Neural progenitor cell (in vitro differentiated cells): ENCODE results near the gene GLRX3.

Experiments used
- EZH2 ChIP-seq: fragments of 200-600 bp; sonication (generic); IDR thresholded peaks from 2 replicates; pipeline ENCODE4 v1.6.1; 2017; ENCODE audit warnings: antibody characterized with exemption, mild to moderate bottlenecking, moderate library complexity
- TF ChIP-seq, protein P1 (sequence below): fragments of 200-600 bp; sonication (generic); IDR thresholded peaks from 2 replicates; pipeline ENCODE4 v1.5.1; 2017; ENCODE audit warnings: antibody characterized with exemption, mild to moderate bottlenecking

DNA sequence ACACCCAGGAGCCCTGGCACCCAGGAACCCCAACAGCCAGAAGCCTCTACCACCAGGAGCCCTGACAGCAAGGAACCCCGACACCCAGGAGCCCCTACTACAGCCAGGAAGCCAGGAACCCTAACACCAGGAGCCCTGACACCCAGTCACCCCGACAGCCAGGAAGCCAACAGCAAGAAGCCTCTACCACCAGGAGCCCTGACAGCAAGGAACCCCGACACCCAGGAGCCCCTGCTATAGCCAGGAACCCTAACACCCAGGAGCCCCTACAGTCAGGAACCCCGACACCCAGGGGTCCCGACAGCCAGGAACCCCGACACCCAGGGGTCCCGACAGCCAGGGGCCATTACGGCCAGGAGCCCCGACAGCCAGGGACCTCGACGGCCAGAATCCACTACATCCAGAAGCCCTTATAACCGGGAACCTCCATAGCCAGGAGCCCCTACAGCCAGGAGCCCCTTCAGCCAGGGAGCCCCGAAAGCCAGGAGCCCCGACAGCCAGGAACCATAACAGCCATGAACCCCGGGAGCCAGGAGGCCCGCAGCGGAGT is 440 bp upstream of the GLRX3 start:
- TF ChIP-seq, protein P1, sequence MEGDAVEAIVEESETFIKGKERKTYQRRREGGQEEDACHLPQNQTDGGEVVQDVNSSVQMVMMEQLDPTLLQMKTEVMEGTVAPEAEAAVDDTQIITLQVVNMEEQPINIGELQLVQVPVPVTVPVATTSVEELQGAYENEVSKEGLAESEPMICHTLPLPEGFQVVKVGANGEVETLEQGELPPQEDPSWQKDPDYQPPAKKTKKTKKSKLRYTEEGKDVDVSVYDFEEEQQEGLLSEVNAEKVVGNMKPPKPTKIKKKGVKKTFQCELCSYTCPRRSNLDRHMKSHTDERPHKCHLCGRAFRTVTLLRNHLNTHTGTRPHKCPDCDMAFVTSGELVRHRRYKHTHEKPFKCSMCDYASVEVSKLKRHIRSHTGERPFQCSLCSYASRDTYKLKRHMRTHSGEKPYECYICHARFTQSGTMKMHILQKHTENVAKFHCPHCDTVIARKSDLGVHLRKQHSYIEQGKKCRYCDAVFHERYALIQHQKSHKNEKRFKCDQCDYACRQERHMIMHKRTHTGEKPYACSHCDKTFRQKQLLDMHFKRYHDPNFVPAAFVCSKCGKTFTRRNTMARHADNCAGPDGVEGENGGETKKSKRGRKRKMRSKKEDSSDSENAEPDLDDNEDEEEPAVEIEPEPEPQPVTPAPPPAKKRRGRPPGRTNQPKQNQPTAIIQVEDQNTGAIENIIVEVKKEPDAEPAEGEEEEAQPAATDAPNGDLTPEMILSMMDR: no peak
- TF ChIP-seq EZH2: no peak
